CD8-positive, alpha-beta memory T cell (primary cell): ENCODE results near the gene TENM4. TPM values are rescaled to one million over a fixed set of nuclear protein-coding genes. Genes with fewer than 3 reads are reported as not detected.

Experiments used
- CTCF ChIA-PET: fragments of 350-600 bp; sonication (Branson Sonifier 250); formaldehyde crosslinking; loops from one replicate; lab custom pipeline; 2021; ENCODE audit warnings: antibody characterized with exemption; lab: Charles Lee
- POLR2A ChIA-PET: fragments of 350-600 bp; sonication (Branson Sonifier 250); formaldehyde crosslinking; loops from one replicate; lab custom pipeline; 2021; ENCODE audit warnings: antibody characterized with exemption; lab: Charles Lee
- DNase-seq, 5 donors: peaks; one replicate each; pipeline versions ENCODE4 v3.0.0 to v3.0.0-alpha.2; 2020 to 2022; ENCODE audit warnings: mixed read lengths in 1 of 5
- H3K27ac ChIP-seq: one replicate; pipeline ENCODE4 v1.7.0; 2013; ENCODE audit warnings: low read depth, mild to moderate bottlenecking, low read length, moderate library complexity
- H3K27me3 ChIP-seq: 2 replicates; pipeline ENCODE4 v1.7.0; 2013; ENCODE audit warnings: low read length, mild to moderate bottlenecking; ENCODE audit not compliant: insufficient read depth, poor library complexity, severe bottlenecking
- H3K36me3 ChIP-seq: 2 replicates; pipeline ENCODE4 v1.7.0; 2013; ENCODE audit warnings: mild to moderate bottlenecking, low read length, moderate library complexity; ENCODE audit not compliant: insufficient read depth
- H3K4me1 ChIP-seq: 2 replicates; pipeline ENCODE4 v1.7.0; 2013; ENCODE audit warnings: mild to moderate bottlenecking, low read length, moderate library complexity; ENCODE audit not compliant: insufficient read depth
- H3K4me3 ChIP-seq: 2 replicates; pipeline ENCODE4 v1.7.0; 2013; ENCODE audit warnings: mild to moderate bottlenecking, low read length
- H3K9me3 ChIP-seq: 2 replicates; pipeline ENCODE4 v1.7.0; 2013; ENCODE audit warnings: mild to moderate bottlenecking, low read length
- H3K27ac Mint-ChIP-seq, 8 donors: one replicate each; pipeline ENCODE4 v1.8.0; 2020 to 2021; ENCODE audit warnings: mixed read lengths in 8 of 8, mild to moderate bottlenecking in 6 of 8, inconsistent platforms in 3 of 8, moderate library complexity in 3 of 8
- H3K27me3 Mint-ChIP-seq, 2 donors: one replicate each; pipeline ENCODE4 v1.8.0; 2020 to 2021; ENCODE audit warnings: mixed read lengths in 2 of 2, mild to moderate bottlenecking in 1 of 2, moderate library complexity in 1 of 2
- H3K36me3 Mint-ChIP-seq, 3 donors: one replicate each; pipeline ENCODE4 v1.8.0; 2020 to 2021; ENCODE audit warnings: mixed read lengths in 3 of 3, inconsistent platforms in 1 of 3, mild to moderate bottlenecking in 1 of 3
- H3K4me1 Mint-ChIP-seq, 3 donors: one replicate each; pipeline ENCODE4 v1.8.0; 2020 to 2021; ENCODE audit warnings: mixed read lengths in 3 of 3, inconsistent platforms in 1 of 3, mild to moderate bottlenecking in 1 of 3
- H3K4me3 Mint-ChIP-seq, 7 donors: one replicate each; pipeline ENCODE4 v1.8.0; 2020 to 2021; ENCODE audit warnings: mixed read lengths in 7 of 7, mild to moderate bottlenecking in 6 of 7, moderate library complexity in 4 of 7, inconsistent platforms in 2 of 7
- H3K9me3 Mint-ChIP-seq, 5 donors: one replicate each; pipeline ENCODE4 v1.8.0; 2020 to 2022; ENCODE audit warnings: mixed read lengths in 5 of 5, mild to moderate bottlenecking in 3 of 5, moderate library complexity in 2 of 5, inconsistent platforms in 1 of 5
- polyA plus RNA-seq: library from polyadenylated mRNA; unstranded; fragments of 300-500 nt; fragmentation: Illumina TruSeq; gene quantifications from one replicate; pipeline ENCODE4 v1.2.3, GENCODE V29; 2021
- total RNA-seq, 2 experiments: library from RNA; stranded (reverse); gene quantifications; one replicate each; pipeline ENCODE4 v1.2.3, GENCODE V29; 2021

The TENM4 gene
- total and polyA plus RNA-seq, 3 experiments from 2014 or later, result not detected

DNA sequence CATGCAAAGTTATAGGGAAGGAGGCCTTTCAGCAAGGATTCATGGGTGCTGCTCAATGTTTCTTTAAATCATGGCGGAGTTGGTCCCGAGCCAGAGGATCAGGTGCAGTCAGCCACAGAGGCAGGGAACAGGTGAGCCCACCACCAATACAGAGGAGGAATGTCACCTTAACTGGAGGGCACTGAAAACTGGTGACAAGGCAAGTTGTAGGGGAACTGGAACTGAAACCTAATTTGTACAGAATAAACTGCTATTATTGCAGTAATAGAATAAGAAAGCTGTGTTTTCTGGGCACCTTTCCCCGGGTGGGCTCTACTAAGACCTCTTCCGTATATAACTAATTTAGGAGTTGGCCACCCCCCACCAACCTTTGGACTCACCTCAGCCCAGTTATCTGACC lies 570.2 kb downstream of the TENM4 start:
- CTCF ChIA-PET, result no interaction called here
- H3K27ac Mint-ChIP-seq, result no peak overlapping the region
- Histone ChIP-seq H3K4me3 (no peak overlapping the region), H3K4me1 (no peaks in the 10 kb centered on the region), H3K9me3 (no peaks in the 10 kb centered on the region), H3K27me3 (no peaks in the 10 kb centered on the region), H3K27ac (no peak overlapping the region), H3K36me3 (no peaks in the 10 kb centered on the region)
- peaks cover 0 to 5% (median 0%) of the 10 kb centered on the region in 5 donors for H3K9me3 Mint-ChIP-seq
- H3K4me1 Mint-ChIP-seq, result no peaks in the 10 kb centered on the region
- no peak overlapping the region for H3K4me3 Mint-ChIP-seq
- no peaks in the 10 kb centered on the region for H3K36me3 Mint-ChIP-seq
- POLR2A ChIA-PET, result no interaction called here
- H3K27me3 Mint-ChIP-seq, result peaks cover 5 to 9% of the 10 kb centered on the region in 2 donors
- no peak for DNase-seq

DNA sequence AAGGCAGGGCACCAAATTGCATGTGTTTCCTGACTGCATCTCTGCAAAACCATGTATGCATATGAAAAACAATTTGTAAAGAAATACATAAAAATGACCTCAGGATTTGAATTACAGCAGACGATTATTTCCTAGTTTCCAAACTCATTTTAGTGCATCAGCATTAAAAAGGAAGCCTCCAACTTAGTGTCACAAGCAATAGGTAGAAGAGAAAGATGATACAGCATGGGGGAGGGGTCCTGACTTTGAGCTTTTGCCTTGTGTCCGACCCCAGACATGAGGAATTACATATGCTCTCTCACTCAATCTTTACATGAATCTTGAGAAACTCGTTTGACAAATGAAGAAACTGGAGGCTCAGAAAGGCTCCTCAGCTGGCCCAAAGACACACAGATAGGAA lies 571.5 kb downstream of the TENM4 start:
- no peaks in the 10 kb centered on the region for H3K36me3 ChIP-seq
- Mint-ChIP-seq H3K4me3 (no peak overlapping the region), H3K36me3 (no peaks in the 10 kb centered on the region), H3K27ac (no peak overlapping the region), H3K27me3 (peaks cover 7 to 9% of the 10 kb centered on the region in 2 donors), H3K4me1 (no peaks in the 10 kb centered on the region), H3K9me3 (peaks cover 0 to 3% (median 0%) of the 10 kb centered on the region in 5 donors)
- ChIA-PET CTCF (no interaction called here), POLR2A (no interaction called here)
- H3K9me3 ChIP-seq, result no peaks in the 10 kb centered on the region
- no peaks in the 10 kb centered on the region for H3K27me3 ChIP-seq
- H3K4me1 ChIP-seq, result no peaks in the 10 kb centered on the region
- H3K27ac ChIP-seq, result no peak overlapping the region
- DNase-seq, result no peak
- no peak overlapping the region for H3K4me3 ChIP-seq

DNA sequence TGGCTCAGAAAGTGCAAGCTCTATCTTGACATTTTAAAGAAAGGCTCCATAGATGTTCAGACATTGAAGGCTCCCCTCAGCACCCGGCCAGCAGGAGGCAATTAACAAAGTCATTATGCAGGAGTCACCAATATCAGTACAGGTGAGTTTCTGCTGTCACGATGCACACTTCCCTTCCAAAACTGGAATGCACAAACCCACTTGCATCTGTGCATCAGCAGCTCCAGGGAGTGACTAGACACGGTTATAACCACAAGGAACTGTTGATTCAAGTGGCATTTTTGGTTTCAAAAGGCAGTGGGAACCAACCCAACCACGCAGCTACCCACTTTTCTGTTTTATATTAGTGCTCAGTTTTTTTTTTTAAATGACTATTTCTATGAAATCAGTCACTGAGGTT lies 572.3 kb downstream of the TENM4 start:
- H3K27me3 Mint-ChIP-seq, result peaks cover 7 to 9% of the 10 kb centered on the region in 2 donors
- H3K4me1 Mint-ChIP-seq, result no peaks in the 10 kb centered on the region
- Histone ChIP-seq H3K4me1 (no peaks in the 10 kb centered on the region), H3K9me3 (no peaks in the 10 kb centered on the region), H3K4me3 (no peak overlapping the region), H3K27ac (no peak overlapping the region), H3K36me3 (no peaks in the 10 kb centered on the region), H3K27me3 (no peaks in the 10 kb centered on the region)
- no peak for DNase-seq
- ChIA-PET CTCF (no interaction called here), POLR2A (no interaction called here)
- H3K4me3 Mint-ChIP-seq, result no peak overlapping the region
- no peaks in the 10 kb centered on the region for H3K36me3 Mint-ChIP-seq
- H3K9me3 Mint-ChIP-seq, result peaks cover 0 to 3% (median 0%) of the 10 kb centered on the region in 5 donors
- no peak overlapping the region for H3K27ac Mint-ChIP-seq

DNA sequence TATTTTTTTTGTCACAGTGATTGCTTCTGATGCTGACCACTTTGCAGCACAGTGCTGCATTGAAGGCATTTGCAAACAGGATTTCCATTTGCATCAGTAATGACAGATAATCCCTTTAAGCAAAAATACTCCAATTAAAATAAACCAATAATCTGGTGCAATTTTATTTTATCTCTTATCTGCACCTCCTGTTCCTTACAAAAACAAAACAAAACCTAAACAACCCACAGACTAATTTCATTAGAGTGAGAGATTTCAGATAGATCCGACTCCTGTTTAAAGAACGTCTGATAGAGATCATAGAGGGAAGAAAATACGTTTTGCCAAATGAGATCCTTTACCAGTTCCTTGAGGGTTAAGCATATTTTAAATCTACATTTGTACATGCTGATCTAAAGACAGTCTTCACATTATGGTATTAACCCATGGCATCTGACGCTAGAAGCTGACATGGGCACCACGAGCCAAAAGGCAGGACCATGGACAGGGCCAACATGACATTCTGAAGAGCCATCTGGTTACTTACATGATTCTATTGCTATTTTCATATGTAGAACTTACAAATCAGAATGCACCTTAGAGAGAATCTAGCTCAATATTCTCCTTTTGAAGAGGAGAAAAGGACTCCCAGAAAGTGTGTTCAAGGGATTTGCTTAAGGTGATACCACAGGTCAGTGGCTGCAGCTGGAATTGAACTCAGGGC lies 580.0 kb downstream of the TENM4 start:
- Mint-ChIP-seq H3K9me3 (peaks cover 0 to 2% (median 0%) of the 10 kb centered on the region in 5 donors), H3K4me1 (no peaks in the 10 kb centered on the region), H3K4me3 (no peak overlapping the region), H3K36me3 (no peaks in the 10 kb centered on the region), H3K27me3 (peaks cover 6% of the 10 kb centered on the region in 2 donors), H3K27ac (no peak overlapping the region)
- Histone ChIP-seq H3K9me3 (no peaks in the 10 kb centered on the region), H3K4me3 (no peak overlapping the region), H3K36me3 (no peaks in the 10 kb centered on the region), H3K27ac (no peak overlapping the region), H3K4me1 (no peaks in the 10 kb centered on the region), H3K27me3 (no peaks in the 10 kb centered on the region)
- POLR2A ChIA-PET, result no interaction called here
- DNase-seq, result no peak
- CTCF ChIA-PET, result no interaction called here

DNA sequence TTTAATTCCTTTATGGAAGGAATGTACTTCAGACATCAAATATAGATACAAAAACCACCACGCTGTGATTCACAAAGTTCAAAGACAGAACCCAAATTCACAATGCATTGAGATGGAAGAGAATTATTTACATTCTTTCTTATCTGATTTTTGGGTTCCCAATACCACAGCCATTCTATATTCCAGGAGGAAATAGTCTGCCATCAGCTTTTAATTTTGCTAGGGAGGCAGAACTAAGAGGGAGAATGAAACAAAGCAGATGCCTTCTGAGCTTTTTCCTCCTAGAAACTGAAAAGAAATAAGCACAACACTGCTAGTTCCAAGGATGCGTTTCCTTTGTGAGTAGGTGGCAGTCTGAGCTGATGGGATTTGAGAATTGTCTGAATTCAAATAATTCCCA lies 583.1 kb downstream of the TENM4 start:
- Mint-ChIP-seq H3K4me3 (no peak overlapping the region), H3K27ac (no peak overlapping the region), H3K9me3 (peaks cover 0 to 2% (median 0%) of the 10 kb centered on the region in 5 donors), H3K4me1 (no peaks in the 10 kb centered on the region), H3K36me3 (no peaks in the 10 kb centered on the region), H3K27me3 (peaks cover 4 to 11% of the 10 kb centered on the region in 2 donors)
- CTCF ChIA-PET, result no interaction called here
- Histone ChIP-seq H3K9me3 (no peaks in the 10 kb centered on the region), H3K4me3 (no peak overlapping the region), H3K27me3 (no peaks in the 10 kb centered on the region), H3K36me3 (no peaks in the 10 kb centered on the region), H3K27ac (no peak overlapping the region), H3K4me1 (no peaks in the 10 kb centered on the region)
- POLR2A ChIA-PET, result no interaction called here
- no peak for DNase-seq

DNA sequence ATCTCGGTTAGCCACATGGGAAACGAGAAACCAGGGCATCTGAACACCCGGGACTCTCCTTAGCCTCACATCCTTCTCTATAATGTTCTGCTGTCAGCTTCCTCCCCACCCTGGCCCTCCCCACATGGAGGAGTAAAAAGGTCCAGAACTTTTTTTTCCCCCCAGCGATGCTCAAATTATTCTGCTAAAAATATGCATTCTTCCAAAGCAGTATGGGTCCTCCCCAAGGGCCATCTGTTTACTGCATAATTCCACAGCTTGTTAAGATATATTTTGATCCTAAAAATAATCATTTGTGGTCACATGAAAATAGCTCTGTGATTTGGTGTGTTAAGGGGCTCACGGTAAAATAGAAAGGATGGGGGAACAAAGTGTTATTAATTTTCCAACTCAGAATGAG lies 584.6 kb downstream of the TENM4 start:
- H3K4me1 ChIP-seq, result no peaks in the 10 kb centered on the region
- DNase-seq, result no peak
- H3K27me3 Mint-ChIP-seq, result peaks cover 2 to 11% of the 10 kb centered on the region in 2 donors
- ChIA-PET POLR2A (no interaction called here), CTCF (no interaction called here)
- no peaks in the 10 kb centered on the region for H3K36me3 ChIP-seq
- H3K4me3 ChIP-seq, result no peak overlapping the region
- H3K9me3 Mint-ChIP-seq, result peaks cover 0 to 2% (median 0%) of the 10 kb centered on the region in 5 donors
- no peak overlapping the region for H3K27ac ChIP-seq
- no peak overlapping the region for H3K4me3 Mint-ChIP-seq
- no peaks in the 10 kb centered on the region for H3K36me3 Mint-ChIP-seq
- no peaks in the 10 kb centered on the region for H3K9me3 ChIP-seq
- no peaks in the 10 kb centered on the region for H3K27me3 ChIP-seq
- H3K4me1 Mint-ChIP-seq, result no peaks in the 10 kb centered on the region
- no peak overlapping the region for H3K27ac Mint-ChIP-seq

DNA sequence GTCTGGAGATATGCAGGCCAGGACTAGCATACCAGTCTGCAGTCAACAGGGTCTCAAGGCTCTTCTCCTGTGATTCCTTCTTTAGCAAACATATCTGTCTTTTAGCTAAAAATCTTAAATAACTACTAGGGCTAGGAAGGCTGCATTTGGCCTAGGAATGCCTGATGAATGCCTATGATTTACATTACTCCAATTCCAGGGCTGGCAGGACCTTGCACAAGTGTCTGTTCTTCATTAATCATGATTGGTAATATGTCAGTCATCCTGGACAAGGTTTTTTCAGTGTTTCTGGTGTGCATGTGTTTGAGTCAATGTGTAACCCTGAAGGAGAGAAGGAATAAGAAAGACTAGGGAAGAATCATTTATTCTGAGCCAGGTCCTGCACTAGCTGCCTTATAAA lies 585.7 kb downstream of the TENM4 start:
- POLR2A ChIA-PET, result no interaction called here
- Mint-ChIP-seq H3K4me1 (no peaks in the 10 kb centered on the region), H3K27me3 (peaks cover 2 to 13% of the 10 kb centered on the region in 2 donors)

DNA sequence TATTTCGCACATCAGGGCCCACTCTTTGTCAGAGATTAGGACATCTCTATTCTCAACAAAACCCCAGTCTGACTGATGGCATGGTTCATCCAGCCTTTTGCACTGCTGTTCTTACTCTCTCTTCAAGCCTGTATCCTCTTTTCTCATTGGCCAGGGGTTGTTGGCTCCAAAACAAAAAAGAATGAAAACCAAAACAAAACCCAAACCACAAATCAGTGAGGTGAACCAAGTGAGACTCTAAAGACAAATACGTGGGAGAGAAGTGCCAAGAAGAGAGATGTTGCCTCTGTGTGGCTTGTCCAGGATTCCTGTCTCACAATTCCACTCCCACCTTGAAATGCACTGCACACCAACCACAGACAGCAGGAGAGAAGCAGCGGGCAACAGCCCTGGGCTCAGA lies 587.3 kb downstream of the TENM4 start:
- peaks cover 0 to 2% (median 0%) of the 10 kb centered on the region in 5 donors for H3K9me3 Mint-ChIP-seq
- no peaks in the 10 kb centered on the region for H3K4me1 ChIP-seq
- ChIA-PET POLR2A (no interaction called here), CTCF (no interaction called here)
- H3K4me1 Mint-ChIP-seq, result no peaks in the 10 kb centered on the region
- no peak overlapping the region for H3K4me3 ChIP-seq
- H3K4me3 Mint-ChIP-seq, result no peak overlapping the region
- no peaks in the 10 kb centered on the region for H3K9me3 ChIP-seq
- no peaks in the 10 kb centered on the region for H3K36me3 Mint-ChIP-seq
- no peak for DNase-seq
- no peaks in the 10 kb centered on the region for H3K36me3 ChIP-seq
- peaks cover 2 to 16% of the 10 kb centered on the region in 2 donors for H3K27me3 Mint-ChIP-seq
- no peak overlapping the region for H3K27ac ChIP-seq
- no peaks in the 10 kb centered on the region for H3K27me3 ChIP-seq
- H3K27ac Mint-ChIP-seq, result no peak overlapping the region

More for the DNA sequence above, 585.7 kb downstream of the TENM4 start:
- H3K9me3 ChIP-seq, result no peaks in the 10 kb centered on the region
- no peaks in the 10 kb centered on the region for H3K4me1 ChIP-seq
- CTCF ChIA-PET, result no interaction called here
- H3K27ac ChIP-seq, result no peak overlapping the region
- H3K4me3 ChIP-seq, result no peak overlapping the region
- DNase-seq, result no peak
- Mint-ChIP-seq H3K27ac (no peak overlapping the region), H3K4me3 (no peak overlapping the region), H3K9me3 (peaks cover 0 to 2% (median 0%) of the 10 kb centered on the region in 5 donors), H3K36me3 (no peaks in the 10 kb centered on the region)
- H3K27me3 ChIP-seq, result no peaks in the 10 kb centered on the region
- no peaks in the 10 kb centered on the region for H3K36me3 ChIP-seq
